Astrocyte of the cerebellum (primary cell): Measurements from ENCODE around the gene RNPEP.
A peak's percentile ranks its signal among the peaks of the same experiment; 100 is the strongest.

Experiments
- DNase-seq: peaks from one replicate; pipeline ENCODE4 v3.0.0-alpha.2; 2011; ENCODE audit warnings: low read depth
- H3K4me3 ChIP-seq: 2 replicates; pipeline ENCODE4 v1.5.1; 2011; ENCODE audit warnings: mild to moderate bottlenecking, low read depth, low read length, moderate library complexity
- in situ Hi-C: cut with HindIII; loops from 2 replicates; pipeline ENCODE4 v1.10.0; 2017; ENCODE audit warnings: low sequenced_read_pairs
- TF ChIP-seq, protein P1 (sequence below): IDR thresholded peaks from 2 replicates; pipeline ENCODE4 v1.5.1; 2012; ENCODE audit warnings: low read length, low read depth, moderate library complexity, mild to moderate bottlenecking; ENCODE audit errors: missing control alignments

Gene RNPEP, protein sequence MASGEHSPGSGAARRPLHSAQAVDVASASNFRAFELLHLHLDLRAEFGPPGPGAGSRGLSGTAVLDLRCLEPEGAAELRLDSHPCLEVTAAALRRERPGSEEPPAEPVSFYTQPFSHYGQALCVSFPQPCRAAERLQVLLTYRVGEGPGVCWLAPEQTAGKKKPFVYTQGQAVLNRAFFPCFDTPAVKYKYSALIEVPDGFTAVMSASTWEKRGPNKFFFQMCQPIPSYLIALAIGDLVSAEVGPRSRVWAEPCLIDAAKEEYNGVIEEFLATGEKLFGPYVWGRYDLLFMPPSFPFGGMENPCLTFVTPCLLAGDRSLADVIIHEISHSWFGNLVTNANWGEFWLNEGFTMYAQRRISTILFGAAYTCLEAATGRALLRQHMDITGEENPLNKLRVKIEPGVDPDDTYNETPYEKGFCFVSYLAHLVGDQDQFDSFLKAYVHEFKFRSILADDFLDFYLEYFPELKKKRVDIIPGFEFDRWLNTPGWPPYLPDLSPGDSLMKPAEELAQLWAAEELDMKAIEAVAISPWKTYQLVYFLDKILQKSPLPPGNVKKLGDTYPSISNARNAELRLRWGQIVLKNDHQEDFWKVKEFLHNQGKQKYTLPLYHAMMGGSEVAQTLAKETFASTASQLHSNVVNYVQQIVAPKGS

DNA sequence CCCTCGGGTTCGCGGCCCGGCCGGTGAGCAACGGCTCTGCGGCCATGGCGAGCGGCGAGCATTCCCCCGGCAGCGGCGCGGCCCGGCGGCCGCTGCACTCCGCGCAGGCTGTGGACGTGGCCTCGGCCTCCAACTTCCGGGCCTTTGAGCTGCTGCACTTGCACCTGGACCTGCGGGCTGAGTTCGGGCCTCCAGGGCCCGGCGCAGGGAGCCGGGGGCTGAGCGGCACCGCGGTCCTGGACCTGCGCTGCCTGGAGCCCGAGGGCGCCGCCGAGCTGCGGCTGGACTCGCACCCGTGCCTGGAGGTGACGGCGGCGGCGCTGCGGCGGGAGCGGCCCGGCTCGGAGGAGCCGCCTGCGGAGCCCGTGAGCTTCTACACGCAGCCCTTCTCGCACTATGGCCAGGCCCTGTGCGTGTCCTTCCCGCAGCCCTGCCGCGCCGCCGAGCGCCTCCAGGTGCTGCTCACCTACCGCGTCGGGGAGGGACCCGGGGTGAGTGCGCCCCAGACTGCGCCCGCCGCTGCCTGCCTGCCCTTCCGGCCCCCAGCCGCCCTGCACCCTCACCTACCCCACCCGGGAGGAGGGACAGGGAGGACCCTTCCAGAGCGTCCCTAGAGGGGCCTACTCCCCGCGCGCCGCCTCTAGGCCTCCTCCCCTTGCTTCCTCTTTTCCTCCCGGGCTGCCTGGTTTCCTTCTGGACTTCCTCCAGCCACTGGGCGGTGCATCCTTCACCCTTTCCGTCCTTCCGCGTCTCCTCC is at the start of gene RNPEP:
TSS of gene RNPEP (plus strand) at position 26 of the 757 bp plus-strand sequence. CDS start at position 45, 19 bp downstream.
- peak within 1 kb of the TSS; percentile 70 for H3K4me3 ChIP-seq
- in situ Hi-C loops: no loop called here
- peak; percentile 26 for DNase-seq
- TF ChIP-seq, protein P1, sequence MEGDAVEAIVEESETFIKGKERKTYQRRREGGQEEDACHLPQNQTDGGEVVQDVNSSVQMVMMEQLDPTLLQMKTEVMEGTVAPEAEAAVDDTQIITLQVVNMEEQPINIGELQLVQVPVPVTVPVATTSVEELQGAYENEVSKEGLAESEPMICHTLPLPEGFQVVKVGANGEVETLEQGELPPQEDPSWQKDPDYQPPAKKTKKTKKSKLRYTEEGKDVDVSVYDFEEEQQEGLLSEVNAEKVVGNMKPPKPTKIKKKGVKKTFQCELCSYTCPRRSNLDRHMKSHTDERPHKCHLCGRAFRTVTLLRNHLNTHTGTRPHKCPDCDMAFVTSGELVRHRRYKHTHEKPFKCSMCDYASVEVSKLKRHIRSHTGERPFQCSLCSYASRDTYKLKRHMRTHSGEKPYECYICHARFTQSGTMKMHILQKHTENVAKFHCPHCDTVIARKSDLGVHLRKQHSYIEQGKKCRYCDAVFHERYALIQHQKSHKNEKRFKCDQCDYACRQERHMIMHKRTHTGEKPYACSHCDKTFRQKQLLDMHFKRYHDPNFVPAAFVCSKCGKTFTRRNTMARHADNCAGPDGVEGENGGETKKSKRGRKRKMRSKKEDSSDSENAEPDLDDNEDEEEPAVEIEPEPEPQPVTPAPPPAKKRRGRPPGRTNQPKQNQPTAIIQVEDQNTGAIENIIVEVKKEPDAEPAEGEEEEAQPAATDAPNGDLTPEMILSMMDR: no peak

DNA sequence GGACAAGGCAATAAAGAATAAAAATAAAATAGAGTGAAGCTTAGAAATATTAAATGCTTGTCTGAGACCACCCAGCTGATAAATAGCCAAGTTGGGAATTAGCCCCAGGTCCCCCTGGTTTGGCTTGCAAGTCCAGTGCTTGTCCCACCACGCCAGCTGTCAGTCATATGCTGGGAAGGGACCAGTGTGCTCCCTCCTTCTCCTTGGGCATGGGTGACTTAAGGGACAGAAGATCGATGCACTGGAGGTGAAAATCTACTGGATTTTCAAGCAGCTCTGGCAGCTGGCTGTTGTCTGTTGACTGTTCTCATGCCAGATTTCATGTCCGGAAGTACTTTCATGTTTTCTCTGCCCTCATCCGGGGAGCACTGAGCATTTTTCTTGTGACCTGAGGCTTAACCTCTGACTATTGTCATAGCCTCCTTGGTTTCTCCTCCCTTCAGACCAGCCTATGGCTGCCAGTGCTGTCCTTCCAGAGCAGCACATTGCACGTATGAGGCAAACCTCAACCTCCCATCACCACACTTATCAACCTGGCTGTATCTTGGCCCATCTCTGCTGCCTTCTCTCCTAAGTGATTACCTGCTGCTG is 48.5 kb upstream of the RNPEP start:
- no peak for DNase-seq
- in situ Hi-C loops: no loop called here
- TF ChIP-seq, protein P1: no peak
- no peak overlapping the region for H3K4me3 ChIP-seq

GRCh38 chr1:201937624-201938213 is 44.7 kb upstream of the RNPEP start:
- in situ Hi-C loops: no loop called here

DNA sequence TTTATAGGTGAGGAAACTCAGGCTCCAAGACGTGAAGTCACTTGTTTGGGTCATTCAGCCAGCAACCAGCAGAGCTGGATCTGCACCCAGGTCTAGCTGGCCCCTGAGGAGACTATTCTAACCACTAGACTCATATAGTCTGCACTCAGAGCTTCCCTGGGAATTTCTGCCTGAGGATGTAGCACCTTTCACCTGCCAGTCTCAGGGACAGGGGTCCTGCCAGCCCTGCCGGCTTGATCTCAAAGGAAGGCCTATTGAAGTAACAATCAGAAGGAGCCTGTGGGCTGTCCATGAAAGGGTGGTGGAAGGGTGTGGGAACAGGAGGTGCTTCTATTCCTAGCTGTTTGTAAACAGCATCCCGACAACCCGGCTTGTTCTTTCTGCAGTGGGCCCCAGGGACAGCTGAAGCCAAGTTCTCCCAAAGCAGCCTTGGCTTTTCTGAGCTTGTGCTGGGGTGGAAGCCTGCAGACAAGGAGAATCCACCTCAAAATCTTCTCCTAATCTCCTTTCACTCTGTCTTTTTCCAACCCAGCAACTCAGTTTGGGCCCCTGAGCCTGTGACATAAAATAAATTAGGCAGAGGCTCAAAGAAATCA is 43.9 kb upstream of the RNPEP start:
- in situ Hi-C loops: no loop called here
- TF ChIP-seq, protein P1: no peak
- DNase-seq: no peak
- no peak overlapping the region for H3K4me3 ChIP-seq

More at GRCh38 chr1:201937624-201938213, 44.7 kb upstream of the RNPEP start:
- DNase-seq: no peak
- no peak overlapping the region for H3K4me3 ChIP-seq
- TF ChIP-seq, protein P1: no peak

- in situ Hi-C loops: no loop called here
- DNase-seq: no peak
- TF ChIP-seq, protein P1: no peak
- no peak overlapping the region for H3K4me3 ChIP-seq
Measured at GRCh38 chr1:201939148-201939547, 43.3 kb upstream of the RNPEP start.
